HG03280 (cell line): ENCODE data around the gene TTLL5.
"Not testable (repeated sequence)": the region's sequence is repeated elsewhere in the genome, so short reads cannot be mapped to it uniquely, and the experiment has no call there.

ENCODE experiments used
- ATAC-seq: cut with Tn5 transposase; IDR thresholded peaks from one replicate; pipeline ENCODE4 v1.9.1; 2021; ENCODE audit warnings: mild to moderate bottlenecking, moderate library complexity; ENCODE audit not compliant: unreplicated experiment

The TTLL5 gene

DNA sequence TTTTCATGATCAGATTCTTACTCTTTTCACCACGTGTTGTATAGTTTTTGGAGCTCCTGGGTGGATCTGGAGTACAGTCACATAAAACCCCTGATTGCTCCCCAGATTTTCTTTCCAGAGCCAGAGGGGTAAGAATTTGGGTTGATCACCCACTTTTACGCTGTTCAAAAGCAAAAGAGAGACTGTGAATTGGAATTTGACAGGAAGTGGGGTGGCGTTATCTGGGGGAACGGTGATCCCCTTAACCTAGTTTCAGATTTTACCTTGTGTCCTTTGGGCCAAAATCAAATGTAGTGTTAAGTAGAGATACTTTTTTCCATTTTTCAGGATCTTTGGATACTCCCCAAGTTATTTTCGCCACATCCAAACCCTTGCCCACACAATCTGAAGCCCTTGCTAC, 245.2 kb downstream of the TTLL5 start:
- no peak for ATAC-seq

DNA sequence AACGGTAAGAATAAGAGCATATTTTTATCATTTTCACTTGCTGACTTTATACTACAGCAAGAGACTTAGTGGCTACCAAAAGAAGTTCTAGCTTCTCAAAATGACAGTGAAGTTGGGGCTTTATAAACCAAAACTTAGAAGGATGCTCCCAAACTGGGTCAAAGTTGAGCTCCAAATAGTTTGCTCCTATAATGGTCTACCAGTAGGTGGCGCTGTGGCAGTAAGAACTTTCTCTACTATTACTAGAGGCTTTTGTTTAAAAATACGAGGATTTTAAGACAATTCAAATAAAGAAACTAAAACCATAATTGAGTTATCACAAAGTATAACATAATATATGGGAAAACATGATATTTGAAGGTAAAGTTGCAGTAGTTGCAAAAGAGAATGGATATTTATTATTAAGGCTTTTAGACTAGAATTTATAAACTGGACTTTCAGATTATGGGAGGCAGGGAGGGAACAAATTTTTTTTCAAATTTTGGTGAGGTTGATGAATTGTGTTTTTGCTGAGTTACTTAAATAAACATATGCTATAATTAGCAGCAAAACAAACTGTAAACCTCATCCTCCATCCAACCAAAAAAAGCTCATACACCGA, 245.7 kb downstream of the TTLL5 start:
- no peak for ATAC-seq

DNA sequence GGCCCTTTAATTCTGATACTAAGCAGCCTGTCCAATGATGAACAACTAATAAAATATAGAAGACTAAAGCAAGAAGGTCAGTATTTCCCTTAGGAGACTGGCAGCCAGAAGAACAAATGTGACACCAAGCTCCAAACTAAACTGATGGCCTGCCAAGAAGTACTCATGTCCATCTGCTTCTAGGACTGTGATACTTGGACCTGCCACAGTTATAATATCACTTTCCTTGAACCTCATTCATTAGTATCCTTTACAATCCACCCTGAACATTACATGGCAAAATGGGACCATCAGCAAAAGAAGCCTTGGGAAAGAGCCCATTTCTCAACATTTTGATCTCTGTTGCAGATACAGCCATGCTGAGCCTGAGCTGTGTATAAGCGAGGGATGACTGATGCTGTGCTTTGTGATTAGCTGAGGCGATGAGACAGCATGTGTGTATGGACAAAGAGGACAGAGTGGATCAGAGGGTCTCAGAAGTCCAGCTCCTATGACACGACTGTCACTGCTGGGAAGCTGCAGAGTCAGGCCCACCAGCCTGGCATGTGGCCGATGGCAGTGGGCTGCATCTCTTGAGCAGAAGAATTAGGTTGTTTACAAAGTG, 246.8 kb downstream of the TTLL5 start:
- no peak for ATAC-seq

DNA sequence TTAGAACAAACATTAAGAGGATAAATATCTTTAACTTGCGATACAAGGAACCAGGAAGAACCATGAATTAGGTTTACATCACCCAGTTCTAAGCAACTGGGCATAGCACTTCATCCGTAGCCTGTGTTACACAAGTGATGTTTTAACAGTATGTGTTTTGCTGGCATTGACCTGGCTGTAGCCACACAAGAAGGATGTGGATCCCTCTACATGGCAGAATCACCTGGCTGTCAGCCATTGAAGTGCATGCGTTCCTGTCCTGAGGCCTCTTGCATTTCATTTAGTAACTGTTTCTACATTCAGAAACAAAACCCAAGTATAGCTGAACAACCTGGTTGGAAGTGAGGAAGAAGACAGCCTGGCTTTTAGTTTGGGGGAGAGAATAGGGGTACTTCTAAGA, 248.6 kb downstream of the TTLL5 start:
- no peak for ATAC-seq

DNA sequence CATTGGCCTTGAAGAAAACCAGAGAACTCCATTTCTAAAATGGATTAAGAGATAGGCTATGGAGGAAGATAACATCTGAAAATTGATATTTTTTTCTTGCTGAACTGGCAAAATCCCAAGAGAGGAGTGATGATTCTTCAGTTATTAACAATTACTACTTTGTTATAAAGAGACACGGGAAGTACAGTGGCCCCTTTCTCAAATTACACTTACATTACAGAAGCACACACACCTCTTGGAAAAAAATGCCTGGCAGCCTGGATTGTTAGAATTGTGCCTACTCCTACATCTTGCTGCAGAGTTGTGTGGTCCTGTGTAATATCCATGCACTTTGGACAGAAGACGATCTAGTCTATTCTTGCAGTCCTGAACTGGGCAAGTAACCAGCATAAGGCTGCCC, 249.0 kb downstream of the TTLL5 start:
- no peak for ATAC-seq

DNA sequence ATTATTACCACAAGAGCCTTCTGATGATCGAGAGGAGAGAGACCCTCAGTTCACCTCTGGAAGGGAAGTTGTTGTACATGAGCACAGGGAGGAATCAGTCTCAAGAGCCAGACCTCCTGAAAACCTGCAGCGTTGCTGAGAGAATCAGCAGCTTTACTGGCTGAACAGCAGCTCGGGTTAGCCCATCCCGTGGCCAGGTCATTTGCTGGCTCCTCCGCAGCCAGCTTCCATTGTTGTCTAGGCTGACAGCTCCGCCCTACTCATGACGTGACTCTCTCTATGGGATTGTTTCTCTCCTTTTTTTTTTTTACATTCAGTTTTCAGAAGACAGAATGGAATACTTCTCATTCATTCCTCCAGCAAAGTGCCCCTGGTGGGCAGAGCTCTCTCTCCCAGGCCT, 250.8 kb downstream of the TTLL5 start:
- ATAC-seq, result no peak

DNA sequence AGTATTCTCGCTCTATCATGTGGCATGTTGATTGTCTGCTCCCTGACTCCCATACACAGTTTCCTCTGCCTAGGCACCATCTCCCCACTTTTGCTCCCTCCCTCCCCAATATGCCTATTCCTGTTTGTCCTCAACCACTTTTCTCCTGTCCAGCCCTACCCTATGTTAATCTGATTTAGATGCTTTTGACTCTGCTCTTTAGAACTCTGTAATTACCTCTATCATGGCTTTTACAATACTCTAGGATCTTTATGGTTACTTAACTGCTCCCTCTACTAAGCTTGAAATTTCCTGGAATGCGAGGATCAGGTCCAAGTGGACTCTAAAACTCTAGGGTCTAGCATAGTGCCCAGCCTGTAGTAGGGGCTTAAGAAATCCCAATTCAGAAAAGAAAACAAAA, 252.1 kb downstream of the TTLL5 start:
- ATAC-seq, result no peak

DNA sequence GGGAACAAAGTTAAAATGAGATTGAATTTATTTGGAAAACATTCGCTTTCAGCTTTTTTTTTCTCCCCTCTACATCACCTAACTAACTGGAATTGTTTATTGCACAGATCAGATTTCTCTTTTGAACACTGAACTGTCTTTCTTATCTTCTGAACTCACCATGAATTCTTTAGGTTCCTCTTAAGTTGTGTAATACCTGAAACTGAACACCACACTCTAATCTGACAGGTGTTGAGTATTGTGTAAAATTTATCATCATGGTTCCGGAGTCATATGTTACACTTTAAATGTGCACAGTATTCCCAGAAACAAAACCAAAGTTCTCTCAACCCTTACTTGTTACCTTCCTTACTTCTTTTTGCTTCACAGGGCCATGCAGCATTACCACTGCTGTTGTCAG, 254.0 kb downstream of the TTLL5 start:
- no peak for ATAC-seq

DNA sequence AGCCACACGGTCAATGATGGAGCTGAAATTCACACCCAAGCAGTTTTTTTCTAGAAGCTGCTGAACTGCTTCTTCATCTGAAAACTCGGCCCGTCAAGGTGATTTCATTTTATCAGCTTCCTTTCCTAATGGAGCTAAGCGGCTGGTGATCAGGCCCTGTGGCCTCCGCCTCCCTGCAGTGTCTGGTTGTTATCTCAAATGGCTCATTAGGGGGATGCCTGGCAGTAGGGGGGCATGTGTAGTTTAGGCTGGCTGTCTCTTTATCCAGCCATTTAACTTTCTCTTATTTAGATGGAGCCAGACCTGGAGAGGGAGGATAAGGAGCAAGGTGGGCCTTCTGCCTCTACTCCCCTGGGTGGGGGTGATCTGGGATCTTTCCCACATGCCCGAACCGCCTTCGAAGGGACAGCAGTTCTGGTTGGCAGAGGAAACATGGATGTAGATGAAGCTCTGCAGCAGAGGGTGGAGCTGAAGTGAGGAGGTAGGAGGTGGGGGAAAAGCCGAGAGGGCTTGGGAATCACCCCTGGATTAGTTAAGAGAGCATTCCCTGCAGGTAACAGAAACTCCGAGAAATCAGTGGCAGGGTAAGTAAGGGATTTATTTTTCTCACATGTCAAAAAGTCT, 256.4 kb downstream of the TTLL5 start:
- ATAC-seq, result no peak

DNA sequence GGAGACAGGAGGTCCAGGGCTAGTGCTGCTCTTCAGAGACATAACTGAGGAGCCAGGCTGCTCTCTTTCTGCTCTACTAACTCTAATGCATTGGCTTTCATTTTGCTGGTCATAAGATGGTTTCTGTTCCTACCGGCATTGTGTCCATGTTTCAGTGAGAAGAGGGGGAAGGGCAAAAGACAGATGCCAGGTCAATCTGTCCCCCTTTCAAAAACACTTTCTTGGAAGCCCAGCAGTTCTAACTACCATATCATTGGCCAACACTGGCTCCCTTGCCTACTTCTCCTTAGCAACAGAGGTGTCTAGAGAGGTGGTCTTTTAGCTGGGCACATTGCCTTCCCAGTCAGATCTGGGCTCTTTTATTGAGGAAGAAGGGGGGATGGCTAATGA, 256.9 kb downstream of the TTLL5 start:
- no peak for ATAC-seq

DNA sequence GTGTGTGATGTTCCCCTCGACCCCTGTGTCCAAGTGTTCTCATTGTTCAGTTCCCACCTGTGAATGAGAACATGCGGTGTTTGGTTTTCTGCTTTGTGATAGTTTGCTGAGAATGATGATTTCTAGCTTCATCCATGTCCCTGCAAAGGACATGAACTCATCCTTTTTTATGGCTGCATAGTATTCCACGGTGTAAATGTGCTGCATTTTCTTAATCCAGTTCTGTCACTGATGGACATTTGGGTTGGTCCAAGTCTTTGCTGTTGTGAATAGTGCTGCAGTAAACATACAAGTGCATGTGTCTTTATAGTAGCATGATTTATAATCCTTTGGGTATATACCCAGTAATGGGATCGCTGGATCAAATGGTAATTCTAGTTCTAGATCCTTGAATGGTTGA, 259.4 kb downstream of the TTLL5 start:
- ATAC-seq, result not testable (repeated sequence)

DNA sequence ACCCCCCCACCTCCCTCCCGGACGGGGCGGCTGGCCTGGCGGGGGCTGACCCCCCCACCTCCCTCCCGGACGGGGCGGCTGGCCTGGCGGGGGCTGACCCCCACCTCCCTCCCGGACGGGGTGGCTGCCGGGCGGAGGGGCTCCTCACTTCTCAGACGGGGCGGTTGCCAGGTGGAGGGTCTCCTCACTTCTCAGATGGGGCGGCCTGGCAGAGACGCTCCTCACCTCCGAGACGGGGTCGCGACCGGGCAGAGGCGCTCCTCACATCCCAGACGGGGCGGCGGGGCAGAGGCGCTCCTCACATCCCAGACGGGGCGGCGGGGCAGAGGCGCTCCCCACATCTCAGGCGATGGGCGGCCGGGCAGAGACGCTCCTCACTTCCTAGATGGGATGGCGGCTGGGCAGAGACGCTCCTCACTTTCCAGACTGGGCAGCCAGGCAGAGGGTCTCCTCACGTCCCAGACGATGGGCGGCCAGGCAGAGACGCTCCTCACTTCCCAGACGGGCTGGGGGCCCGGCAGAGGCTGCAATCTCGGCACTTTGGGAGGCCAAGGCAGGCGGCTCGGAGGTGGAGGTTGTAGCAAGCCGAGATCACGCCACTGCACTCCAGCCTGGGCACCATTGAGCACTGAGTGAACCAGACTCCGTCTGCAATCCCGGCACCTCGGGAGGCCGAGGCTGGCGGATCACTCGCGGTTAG, 264.2 kb downstream of the TTLL5 start:
- ATAC-seq, result not testable (repeated sequence)

DNA sequence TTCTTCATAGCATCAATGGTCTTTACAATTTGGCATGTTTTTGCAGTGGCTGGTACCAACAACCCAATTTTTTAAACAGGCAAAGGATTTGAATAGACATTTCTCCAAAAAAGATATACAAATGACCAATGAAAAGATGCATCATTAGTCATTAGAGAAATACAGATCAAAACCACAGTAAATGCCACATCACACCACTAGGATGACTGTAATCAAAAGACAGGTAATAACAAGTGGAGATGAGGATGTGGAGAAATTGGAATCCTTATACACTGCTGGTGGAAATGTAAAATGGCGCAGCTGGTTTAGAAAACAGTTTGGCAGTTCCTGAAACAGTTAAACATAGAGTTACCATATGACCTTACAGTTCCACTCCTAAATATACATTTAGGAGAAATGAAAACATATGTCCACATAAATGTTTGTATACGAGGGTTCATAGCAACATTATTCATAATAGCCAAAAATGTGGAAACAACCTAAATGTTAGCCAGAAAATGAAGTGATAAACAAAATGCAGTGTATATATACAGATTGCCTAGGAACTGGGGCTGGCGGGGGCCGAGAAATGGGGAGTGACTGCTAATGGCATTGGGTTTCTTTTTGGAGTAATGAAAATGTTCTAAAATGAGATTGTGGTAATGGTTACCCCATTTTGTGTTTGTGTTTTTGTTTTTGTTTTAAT, 265.5 kb downstream of the TTLL5 start:
- ATAC-seq, result no peak

DNA sequence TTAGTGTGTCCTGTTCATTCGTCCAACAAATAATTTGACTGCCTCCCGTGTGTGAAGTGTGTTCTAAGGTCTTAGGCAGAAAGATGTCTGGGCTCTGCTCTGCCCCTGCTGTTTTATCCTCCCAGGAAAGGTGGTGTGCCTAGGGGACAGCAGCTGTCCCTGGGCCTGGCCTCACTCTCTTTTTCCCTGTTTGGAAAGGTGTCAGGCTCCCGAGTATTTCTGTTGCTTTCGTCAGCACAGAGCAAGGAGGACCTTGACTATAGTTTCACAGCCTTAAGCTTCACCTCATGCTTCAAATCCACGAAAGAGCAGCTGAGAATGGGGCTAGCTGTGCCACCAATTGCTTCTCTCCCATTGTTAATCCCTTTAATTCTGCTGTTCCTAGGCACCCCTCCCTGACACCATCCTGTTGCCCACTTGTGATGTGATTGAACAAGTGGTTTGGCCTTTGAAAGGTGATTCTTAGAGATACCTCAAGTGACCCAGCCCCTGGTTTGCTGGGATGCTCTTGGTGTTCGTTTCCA, 266.6 kb downstream of the TTLL5 start:
- ATAC-seq, result no peak

DNA sequence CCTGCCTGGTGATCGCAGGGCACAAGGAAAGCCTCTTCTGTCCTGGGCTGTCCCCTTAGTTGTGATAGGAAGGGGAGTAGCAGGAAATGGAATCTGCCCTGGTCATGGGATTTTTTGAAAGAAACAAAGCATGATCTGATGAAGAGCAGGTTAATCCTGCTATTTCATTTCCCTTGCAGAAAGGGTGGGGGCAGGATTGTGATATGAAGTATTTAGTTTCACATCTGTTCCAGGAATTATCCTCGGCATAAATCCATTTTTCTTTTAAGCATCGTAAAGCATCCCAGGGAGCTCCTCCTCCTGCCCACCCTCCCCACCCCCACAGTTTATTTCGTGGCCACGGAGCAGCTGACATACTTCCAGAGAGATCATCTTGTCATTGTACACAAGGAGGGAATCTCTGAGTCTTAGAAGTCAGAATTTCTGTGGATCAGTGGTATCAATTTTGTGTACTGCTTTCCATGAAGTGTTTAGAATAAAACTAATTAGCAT, 267.7 kb downstream of the TTLL5 start:
- ATAC-seq, result no peak

DNA sequence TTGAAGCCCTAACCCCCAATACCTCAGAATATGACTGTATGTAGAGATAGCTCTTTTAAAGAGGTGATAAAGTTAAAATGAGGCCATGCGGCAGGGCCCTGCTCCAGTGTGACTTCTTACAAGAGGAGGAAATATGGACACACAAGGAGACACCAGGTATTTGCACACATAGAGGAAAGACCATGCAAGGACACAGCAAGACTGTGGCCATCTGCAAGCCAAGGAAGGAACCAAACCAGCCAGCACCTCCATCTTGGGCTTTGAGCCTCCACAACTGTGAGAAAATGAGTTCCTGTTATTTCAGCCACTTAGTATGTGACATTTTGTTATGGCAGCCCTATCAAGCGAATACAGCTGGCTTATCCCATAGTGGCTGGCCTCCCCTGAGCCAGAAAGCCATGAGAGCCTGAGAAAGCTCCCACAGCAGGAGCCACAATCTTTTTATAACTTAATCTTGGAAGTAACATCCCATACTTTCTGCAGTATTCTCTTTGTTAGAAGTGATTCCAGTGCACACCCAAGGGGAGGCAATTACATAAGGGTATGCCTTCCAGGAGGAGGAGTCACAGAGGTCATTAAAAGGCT, 272.8 kb downstream of the TTLL5 start:
- no peak for ATAC-seq

DNA sequence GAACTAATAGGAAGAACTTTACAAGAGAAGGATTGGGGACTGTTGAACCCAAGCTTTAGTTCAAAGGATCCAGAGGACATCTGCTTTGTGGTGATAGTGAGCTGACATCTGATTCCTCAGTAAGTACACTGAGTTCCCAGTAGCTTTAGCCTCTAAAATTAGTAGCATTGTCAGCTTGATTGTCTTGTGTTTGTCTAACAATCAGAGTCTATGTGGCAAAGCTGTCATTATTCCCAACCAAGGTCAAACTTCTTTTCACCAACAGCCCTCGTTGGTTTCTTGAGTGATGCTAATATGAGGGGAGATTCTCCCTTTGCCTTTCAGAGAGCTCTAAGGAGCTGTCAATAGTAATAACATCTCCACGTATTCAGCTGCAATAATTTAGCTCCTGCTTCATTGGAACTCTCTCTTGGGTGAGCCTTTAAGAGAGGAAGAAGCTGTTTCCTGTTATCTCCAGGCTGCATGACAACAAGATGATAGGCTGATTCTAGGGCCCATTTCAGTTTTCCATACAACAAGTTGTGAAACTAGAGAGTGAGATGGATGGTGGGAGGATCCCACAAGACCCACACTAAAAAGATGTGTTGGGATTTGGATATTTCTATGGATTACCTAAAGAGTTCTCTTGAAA, 274.1 kb downstream of the TTLL5 start:
- ATAC-seq, result no peak

DNA sequence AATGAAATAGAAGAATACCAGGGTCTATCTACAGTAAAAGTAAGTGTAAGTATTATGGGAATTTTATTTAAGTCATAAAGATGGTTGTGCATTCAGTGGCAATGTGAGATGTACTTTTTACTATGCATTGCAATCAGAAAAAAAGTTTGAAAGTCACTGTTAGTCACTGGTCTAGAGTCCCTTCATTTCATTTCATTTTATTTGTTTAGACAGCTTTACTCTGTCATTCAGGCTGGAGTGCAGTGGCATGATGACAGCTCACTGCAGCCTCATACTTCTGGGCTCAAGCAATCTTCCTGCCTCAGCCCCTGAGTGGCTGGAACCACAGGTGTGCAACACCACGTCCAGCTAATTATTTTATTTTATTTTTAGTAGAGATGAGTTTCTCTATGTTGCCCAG, 278.2 kb downstream of the TTLL5 start:
- ATAC-seq, result no peak

DNA sequence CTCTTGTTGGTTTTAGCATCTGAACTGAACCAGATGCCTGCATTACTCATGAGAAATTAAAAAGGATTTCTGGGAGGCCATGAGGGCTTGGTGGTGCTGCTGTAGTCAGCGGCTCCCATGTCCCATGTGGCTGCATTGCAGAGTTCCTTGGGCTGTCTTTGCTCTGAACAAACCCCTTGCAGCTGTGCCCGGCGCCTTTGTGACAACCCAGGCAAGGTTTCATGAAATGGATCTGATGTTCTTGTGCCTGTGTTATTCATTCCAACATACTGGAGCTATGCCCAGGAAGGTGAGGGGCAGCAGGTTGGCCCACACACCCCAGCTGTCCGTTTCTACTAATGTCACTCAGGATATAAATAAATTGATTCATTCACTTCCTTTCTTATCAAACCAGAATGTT, 280.0 kb downstream of the TTLL5 start:
- no peak for ATAC-seq

DNA sequence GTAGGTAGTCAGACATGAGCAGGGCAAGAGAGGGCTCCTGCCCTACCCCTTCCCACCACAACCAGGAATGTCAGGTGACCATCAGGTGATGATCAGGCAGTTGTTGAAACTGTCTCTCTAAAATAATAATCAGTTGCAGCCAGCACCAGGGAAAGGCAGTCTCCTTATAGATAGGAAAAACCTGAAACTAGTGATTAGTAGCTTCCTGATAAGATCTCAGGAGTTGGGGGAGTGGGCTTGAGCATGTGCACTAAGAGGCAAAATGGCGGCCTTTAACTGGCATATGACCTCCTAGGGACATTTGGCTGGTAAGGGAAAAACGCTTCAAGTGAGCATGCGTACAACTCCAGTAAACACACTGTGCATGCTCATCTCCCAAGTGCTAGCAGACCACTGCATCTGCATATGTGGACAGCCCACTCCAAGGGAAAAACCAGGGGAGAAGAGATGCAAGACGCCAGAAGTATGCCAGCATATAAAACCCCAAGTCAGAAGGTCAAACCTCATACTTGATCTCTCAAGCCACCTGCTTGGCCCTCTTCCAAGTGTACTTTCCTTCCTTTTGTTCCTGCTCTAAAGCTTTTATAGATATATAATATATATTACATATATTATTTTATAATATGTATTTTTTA, 283.7 kb downstream of the TTLL5 start:
- no peak for ATAC-seq
